HUES64 (cell line): ENCODE data around the gene WDR64.
"Not testable (repeated sequence)": the region's sequence is repeated elsewhere in the genome, so short reads cannot be mapped to it uniquely, and the experiment has no call there.

Experiments used
- H3K27ac ChIP-seq: 2 replicates; pipeline ENCODE4 v1.7.0; 2013; ENCODE audit warnings: low read depth, low read length, inconsistent platforms
- H3K27me3 ChIP-seq: 2 replicates; pipeline ENCODE4 v1.6.1; 2013; ENCODE audit warnings: mild to moderate bottlenecking, low read length; ENCODE audit not compliant: insufficient read depth
- H3K36me3 ChIP-seq: 2 replicates; pipeline ENCODE4 v1.6.1; 2013; ENCODE audit warnings: mild to moderate bottlenecking, low read length; ENCODE audit not compliant: insufficient read depth
- H3K4me1 ChIP-seq: 2 replicates; pipeline ENCODE4 v1.6.1; 2013; ENCODE audit warnings: mild to moderate bottlenecking, low read length, moderate library complexity; ENCODE audit not compliant: insufficient read depth
- H3K4me3 ChIP-seq: 2 replicates; pipeline ENCODE4 v1.5.1; 2013; ENCODE audit warnings: mild to moderate bottlenecking, low read length, moderate library complexity
- H3K9ac ChIP-seq: 2 replicates; pipeline ENCODE4 v1.6.1; 2013; ENCODE audit warnings: mild to moderate bottlenecking, low read depth, low read length
- H3K9me3 ChIP-seq: 2 replicates; pipeline ENCODE4 v1.6.1; 2013; ENCODE audit warnings: low read depth, low read length; ENCODE audit not compliant: insufficient read depth
- WGBS: fragments of 150-250, 120-280 bp; methylation state at CpG from one replicate; pipeline ENCODE4 v1.1.7; 2013; ENCODE audit warnings: missing lambda C conversion rate; 5-methylcytosine and 5-hydroxymethylcytosine counted together

The WDR64 gene

GRCh38 chr1:241660424-241660972 is 8.4 kb downstream of the WDR64 start:
- no peaks in the 10 kb centered on the region for H3K36me3 ChIP-seq
- H3K9ac ChIP-seq, result no peak overlapping the region
- H3K4me1 ChIP-seq, result no peaks in the 10 kb centered on the region
- H3K27me3 ChIP-seq, result no peaks in the 10 kb centered on the region
- no peak overlapping the region for H3K27ac ChIP-seq
- no peak overlapping the region for H3K4me3 ChIP-seq
- 97% methylated on average over 3 of the region's 5 CpGs for WGBS
- H3K9me3 ChIP-seq, result no peaks in the 10 kb centered on the region

GRCh38 chr1:241666419-241666818 is 14.3 kb downstream of the WDR64 start:
- Histone ChIP-seq H3K27ac (no peak overlapping the region), H3K4me3 (no peak overlapping the region), H3K9ac (no peak overlapping the region), H3K4me1 (no peaks in the 10 kb centered on the region), H3K9me3 (no peaks in the 10 kb centered on the region), H3K36me3 (no peaks in the 10 kb centered on the region), H3K27me3 (no peaks in the 10 kb centered on the region)
- WGBS, result 95% methylated on average over 3 of the region's 3 CpGs

DNA sequence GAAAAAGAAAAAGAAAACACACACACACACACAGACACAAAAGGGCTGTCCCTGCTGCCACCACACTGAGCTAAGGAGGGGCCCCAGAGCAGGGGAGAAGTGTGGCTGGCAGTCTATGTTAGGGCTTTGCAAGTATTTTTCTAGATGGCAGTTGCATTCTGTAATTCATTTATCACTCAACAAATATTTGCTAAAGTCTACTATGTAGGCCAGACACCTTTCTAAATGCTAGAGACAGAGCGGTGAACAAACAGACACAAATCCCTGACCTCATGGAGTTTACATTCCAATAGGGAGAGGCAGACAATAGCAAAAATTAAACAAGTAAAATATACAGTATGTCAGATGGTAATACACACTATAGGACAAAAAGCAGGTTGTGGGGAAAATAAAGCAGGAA is 20.2 kb downstream of the WDR64 start:
- Histone ChIP-seq H3K27me3 (no peaks in the 10 kb centered on the region), H3K9ac (no peak overlapping the region), H3K36me3 (no peaks in the 10 kb centered on the region), H3K4me1 (no peaks in the 10 kb centered on the region), H3K27ac (no peak overlapping the region), H3K4me3 (no peak overlapping the region), H3K9me3 (no peaks in the 10 kb centered on the region)
- 100% methylated on average over 1 of the region's 1 CpG for WGBS

DNA sequence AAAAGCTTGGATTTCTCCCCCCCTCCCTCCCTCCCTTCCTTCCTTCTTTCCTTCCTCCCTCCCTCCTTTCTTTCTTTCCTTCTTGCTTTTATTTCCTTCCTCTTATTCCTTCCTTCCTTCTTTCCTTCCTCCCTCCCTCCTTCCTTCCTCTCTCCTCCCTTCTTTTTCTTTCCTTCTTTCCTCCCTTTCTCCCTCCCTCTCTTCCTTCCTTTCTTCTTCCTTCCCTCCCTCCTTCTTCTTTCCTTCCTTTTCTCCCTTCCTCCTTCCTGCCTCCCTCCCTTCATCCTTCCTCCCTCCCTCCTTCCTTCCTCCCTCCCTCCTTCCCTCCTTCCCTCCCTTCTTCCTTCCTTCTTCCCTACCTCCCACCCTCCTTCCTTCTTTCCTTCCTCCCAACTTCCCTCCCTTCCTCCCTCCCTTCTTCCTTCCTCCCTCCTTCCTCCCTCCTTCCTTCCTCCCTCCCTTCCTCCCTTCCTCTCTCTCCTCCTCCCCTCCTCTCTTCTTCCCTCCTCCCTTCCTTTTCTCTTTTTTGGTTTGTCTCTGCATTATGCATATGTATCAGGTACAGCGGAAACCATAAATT is 22.8 kb downstream of the WDR64 start:
- no peak overlapping the region for H3K9ac ChIP-seq
- WGBS, result no CpG with 5 or more reads among the region's 1 CpG
- H3K9me3 ChIP-seq, result no peaks in the 10 kb centered on the region
- no peak overlapping the region for H3K27ac ChIP-seq
- no peaks in the 10 kb centered on the region for H3K27me3 ChIP-seq
- no peak overlapping the region for H3K4me3 ChIP-seq
- no peaks in the 10 kb centered on the region for H3K4me1 ChIP-seq
- no peaks in the 10 kb centered on the region for H3K36me3 ChIP-seq

GRCh38 chr1:241675983-241676382 is 23.9 kb downstream of the WDR64 start:
- Histone ChIP-seq H3K27ac (no peak overlapping the region), H3K4me1 (no peaks in the 10 kb centered on the region), H3K36me3 (no peaks in the 10 kb centered on the region), H3K9me3 (no peaks in the 10 kb centered on the region), H3K9ac (no peak overlapping the region), H3K27me3 (no peaks in the 10 kb centered on the region), H3K4me3 (no peak overlapping the region)
- 89% methylated on average over 4 of the region's 4 CpGs for WGBS

GRCh38 chr1:241677201-241677600 is 25.1 kb downstream of the WDR64 start:
- no peaks in the 10 kb centered on the region for H3K36me3 ChIP-seq
- no peaks in the 10 kb centered on the region for H3K9me3 ChIP-seq
- H3K4me3 ChIP-seq, result no peak overlapping the region
- H3K27ac ChIP-seq, result no peak overlapping the region
- no peaks in the 10 kb centered on the region for H3K27me3 ChIP-seq
- 94% methylated on average over 5 of the region's 5 CpGs for WGBS
- no peak overlapping the region for H3K9ac ChIP-seq
- H3K4me1 ChIP-seq, result no peaks in the 10 kb centered on the region

GRCh38 chr1:241678536-241678935 is 26.5 kb downstream of the WDR64 start:
- no peaks in the 10 kb centered on the region for H3K4me1 ChIP-seq
- no peak overlapping the region for H3K27ac ChIP-seq
- no peaks in the 10 kb centered on the region for H3K36me3 ChIP-seq
- WGBS, result 98% methylated on average over 2 of the region's 2 CpGs
- H3K4me3 ChIP-seq, result no peak overlapping the region
- no peaks in the 10 kb centered on the region for H3K9me3 ChIP-seq
- no peaks in the 10 kb centered on the region for H3K27me3 ChIP-seq
- no peak overlapping the region for H3K9ac ChIP-seq

DNA sequence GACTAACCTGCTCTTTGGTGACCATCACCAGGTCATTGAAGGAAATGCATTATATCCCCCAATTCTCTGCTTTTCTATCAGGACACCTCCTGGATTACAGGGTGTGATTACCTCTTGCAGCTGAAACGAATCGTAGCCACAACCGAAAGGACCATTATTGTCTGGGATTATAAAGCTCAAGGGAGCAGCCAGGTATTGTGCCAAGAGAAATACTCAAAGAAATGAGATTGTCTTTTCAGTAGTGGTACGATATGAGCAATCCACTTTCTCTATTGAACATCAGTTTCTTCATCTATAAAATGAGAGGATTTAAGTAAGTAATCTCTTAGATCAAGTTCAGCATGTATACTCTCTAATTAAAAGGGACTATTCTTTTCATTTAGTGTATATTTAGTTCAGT is 27.3 kb downstream of the WDR64 start:
- Histone ChIP-seq H3K27me3 (no peaks in the 10 kb centered on the region), H3K36me3 (no peaks in the 10 kb centered on the region), H3K9me3 (no peaks in the 10 kb centered on the region), H3K4me3 (no peak overlapping the region), H3K9ac (no peak overlapping the region), H3K27ac (no peak overlapping the region), H3K4me1 (no peaks in the 10 kb centered on the region)
- 95% methylated on average over 3 of the region's 4 CpGs for WGBS

GRCh38 chr1:241679961-241680360 is 27.9 kb downstream of the WDR64 start:
- 100% methylated on average over 3 of the region's 3 CpGs for WGBS
- no peaks in the 10 kb centered on the region for H3K9me3 ChIP-seq
- no peak overlapping the region for H3K4me3 ChIP-seq
- no peaks in the 10 kb centered on the region for H3K4me1 ChIP-seq
- no peak overlapping the region for H3K9ac ChIP-seq
- no peaks in the 10 kb centered on the region for H3K36me3 ChIP-seq
- no peaks in the 10 kb centered on the region for H3K27me3 ChIP-seq
- H3K27ac ChIP-seq, result no peak overlapping the region

GRCh38 chr1:241681861-241682448 is 29.9 kb downstream of the WDR64 start:
- not testable (repeated sequence) for H3K27me3 ChIP-seq, H3K9ac ChIP-seq, H3K27ac ChIP-seq, H3K9me3 ChIP-seq, H3K4me1 ChIP-seq, H3K36me3 ChIP-seq, H3K4me3 ChIP-seq
- WGBS, result 83% methylated on average over 4 of the region's 4 CpGs

GRCh38 chr1:241682921-241683320 is 30.8 kb downstream of the WDR64 start:
- 97% methylated on average over 1 of the region's 2 CpGs for WGBS
- H3K4me1 ChIP-seq, result no peaks in the 10 kb centered on the region
- H3K27ac ChIP-seq, result no peak overlapping the region
- H3K9ac ChIP-seq, result no peak overlapping the region
- no peaks in the 10 kb centered on the region for H3K9me3 ChIP-seq
- H3K27me3 ChIP-seq, result no peaks in the 10 kb centered on the region
- H3K4me3 ChIP-seq, result no peak overlapping the region
- H3K36me3 ChIP-seq, result no peaks in the 10 kb centered on the region

DNA sequence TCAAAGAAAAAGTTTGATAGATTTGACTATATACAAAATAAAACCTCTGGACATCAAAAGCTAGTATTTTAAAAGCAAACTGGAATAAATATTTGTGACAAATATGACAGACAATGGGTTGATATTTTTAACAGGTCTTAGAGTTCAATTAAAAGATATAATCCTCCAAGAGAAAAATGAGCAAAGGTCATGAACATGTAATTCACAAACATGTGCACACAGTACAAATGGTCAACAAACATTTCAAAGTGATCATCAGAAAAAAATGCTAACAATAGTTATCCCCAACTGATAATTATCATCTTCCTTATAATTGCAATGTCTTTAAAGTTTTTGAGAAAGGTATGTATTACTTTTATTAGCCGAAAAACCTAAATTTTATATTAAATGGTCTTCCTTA is 32.0 kb downstream of the WDR64 start:
- Histone ChIP-seq H3K27me3 (no peaks in the 10 kb centered on the region), H3K36me3 (no peaks in the 10 kb centered on the region), H3K27ac (no peak overlapping the region), H3K4me1 (no peaks in the 10 kb centered on the region), H3K4me3 (no peak overlapping the region), H3K9ac (no peak overlapping the region), H3K9me3 (no peaks in the 10 kb centered on the region)
- WGBS, result no CpG with 5 or more reads among the region's 1 CpG
